ENCODE data around the gene GALNTL6. TPM values are rescaled to one million over a fixed set of nuclear protein-coding genes. Genes with fewer than 3 reads are reported as not detected.

GALNTL6 gene
- total RNA-seq, 4 donors from 2014 or later: 0.26 to 4.0 (median 1.5) TPM; not detected in 1

DNA sequence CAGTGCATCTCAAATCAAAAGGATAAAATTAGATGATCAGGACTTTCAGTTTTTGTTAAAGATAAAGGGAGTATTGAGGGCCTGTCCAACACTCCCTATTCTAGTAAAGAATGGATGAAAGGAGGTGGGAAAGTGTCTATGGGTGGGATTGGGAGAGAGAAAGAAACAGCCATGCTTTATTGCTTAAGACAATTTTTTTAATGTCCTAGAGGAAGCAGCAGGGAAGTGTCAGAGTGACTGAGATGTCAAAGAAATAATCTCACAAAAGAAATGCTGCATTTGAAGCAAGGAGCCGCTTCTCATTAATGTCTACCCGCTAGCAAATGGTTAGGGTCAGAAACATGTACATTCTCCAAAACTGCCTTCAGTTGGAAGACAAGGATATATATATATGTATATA is 1238.0 kb downstream of the GALNTL6 start:
- DNase-seq (ENCODE audit: low spot score in 2 of 2): no peak
- Histone ChIP-seq H3K4me3 (no peak overlapping the region), H3K36me3 (no peaks in the 10 kb centered on the region), H3K9me3 (no peaks in the 10 kb centered on the region), H3K27ac (no peak overlapping the region), H3K4me1 (no peaks in the 10 kb centered on the region), H3K27me3 (no peaks in the 10 kb centered on the region)
- TF ChIP-seq EP300 (IDR thresholded peaks at IDR 0.05) (no peak), POLR2A (IDR thresholded peaks at IDR 0.05) (no peak), POLR2AphosphoS5 (IDR thresholded peaks at IDR 0.05) (no peak)
- TF ChIP-seq, protein P1, sequence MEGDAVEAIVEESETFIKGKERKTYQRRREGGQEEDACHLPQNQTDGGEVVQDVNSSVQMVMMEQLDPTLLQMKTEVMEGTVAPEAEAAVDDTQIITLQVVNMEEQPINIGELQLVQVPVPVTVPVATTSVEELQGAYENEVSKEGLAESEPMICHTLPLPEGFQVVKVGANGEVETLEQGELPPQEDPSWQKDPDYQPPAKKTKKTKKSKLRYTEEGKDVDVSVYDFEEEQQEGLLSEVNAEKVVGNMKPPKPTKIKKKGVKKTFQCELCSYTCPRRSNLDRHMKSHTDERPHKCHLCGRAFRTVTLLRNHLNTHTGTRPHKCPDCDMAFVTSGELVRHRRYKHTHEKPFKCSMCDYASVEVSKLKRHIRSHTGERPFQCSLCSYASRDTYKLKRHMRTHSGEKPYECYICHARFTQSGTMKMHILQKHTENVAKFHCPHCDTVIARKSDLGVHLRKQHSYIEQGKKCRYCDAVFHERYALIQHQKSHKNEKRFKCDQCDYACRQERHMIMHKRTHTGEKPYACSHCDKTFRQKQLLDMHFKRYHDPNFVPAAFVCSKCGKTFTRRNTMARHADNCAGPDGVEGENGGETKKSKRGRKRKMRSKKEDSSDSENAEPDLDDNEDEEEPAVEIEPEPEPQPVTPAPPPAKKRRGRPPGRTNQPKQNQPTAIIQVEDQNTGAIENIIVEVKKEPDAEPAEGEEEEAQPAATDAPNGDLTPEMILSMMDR (IDR thresholded peaks at IDR 0.05): no peak
- WGBS: 84% methylated on average over 2 of the region's 2 CpGs

- 40% methylated on average over 9 of the region's 9 CpGs for WGBS
- Histone ChIP-seq H3K36me3 (no peaks in the 10 kb centered on the region), H3K27ac (no peak overlapping the region), H3K27me3 (no peaks in the 10 kb centered on the region), H3K9me3 (no peaks in the 10 kb centered on the region), H3K4me3 (no peak overlapping the region), H3K4me1 (no peaks in the 10 kb centered on the region)
- no peak for DNase-seq (ENCODE audit: low spot score in 2 of 2)
- TF ChIP-seq, protein P1 (IDR thresholded peaks at IDR 0.05): no peak
These were observed 1238.5 kb downstream of the GALNTL6 start for GRCh38 chr4:173051716-173052115.

GRCh38 chr4:173052439-173052838 is 1239.2 kb downstream of the GALNTL6 start:
- Histone ChIP-seq H3K4me3 (no peak overlapping the region), H3K27me3 (no peaks in the 10 kb centered on the region), H3K36me3 (no peaks in the 10 kb centered on the region), H3K27ac (no peak overlapping the region), H3K4me1 (no peaks in the 10 kb centered on the region), H3K9me3 (no peaks in the 10 kb centered on the region)
- TF ChIP-seq, protein P1 (IDR thresholded peaks at IDR 0.05): no peak
- TF ChIP-seq EP300 (IDR thresholded peaks at IDR 0.05): no peak
- no peak for TF ChIP-seq POLR2AphosphoS5 (IDR thresholded peaks at IDR 0.05)
- TF ChIP-seq POLR2A (IDR thresholded peaks at IDR 0.05): no peak
- whole genome bisulfite sequencing: 92% methylated on average over 2 of the region's 2 CpGs
- DNase-seq (ENCODE audit: low spot score in 2 of 2): no peak

DNA sequence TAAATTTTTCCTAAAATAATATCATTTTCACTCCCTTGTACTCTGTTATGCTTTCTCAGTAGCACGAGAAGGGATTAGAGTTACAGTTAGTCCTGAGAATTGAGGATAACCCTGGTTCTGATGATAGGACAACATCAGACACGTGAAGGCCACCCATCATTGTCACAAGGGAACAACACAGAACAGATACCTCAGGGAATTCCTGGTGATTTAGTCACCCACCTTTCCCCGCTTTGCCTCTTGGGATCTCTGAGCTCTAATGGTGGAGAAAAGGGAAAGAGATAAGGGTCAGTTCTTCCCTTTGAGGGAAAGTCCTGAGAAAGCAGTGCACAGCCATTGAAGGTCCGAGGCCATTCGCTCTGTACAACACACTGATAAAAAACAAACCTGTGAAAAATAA is 1243.1 kb downstream of the GALNTL6 start:
- H3K27ac ChIP-seq: no peak overlapping the region
- 90% methylated on average over 5 of the region's 5 CpGs for WGBS

DNA sequence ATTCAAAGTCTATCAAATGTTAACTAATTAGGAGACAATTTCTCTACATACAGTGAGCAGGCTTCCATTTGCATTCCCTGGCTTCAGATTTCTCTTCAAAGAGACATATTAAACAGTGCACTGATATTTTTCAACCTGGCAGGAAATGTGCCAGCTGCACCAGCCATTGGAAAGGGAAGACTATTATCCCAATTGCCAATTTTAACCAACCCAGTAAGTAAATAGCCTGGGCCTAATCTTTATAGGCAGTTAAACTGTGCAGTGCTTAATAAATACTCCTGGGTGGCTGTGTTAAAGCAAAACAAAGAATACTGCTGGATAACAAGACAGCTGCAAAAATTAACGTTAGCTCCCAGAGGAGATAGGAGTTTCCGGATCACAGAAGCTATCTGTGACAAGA is 1243.5 kb downstream of the GALNTL6 start:
- Histone ChIP-seq H3K27me3 (no peaks in the 10 kb centered on the region), H3K4me3 (no peak overlapping the region), H3K27ac (no peak overlapping the region), H3K36me3 (no peaks in the 10 kb centered on the region), H3K9me3 (no peaks in the 10 kb centered on the region), H3K4me1 (no peaks in the 10 kb centered on the region)
- 79% methylated on average over 2 of the region's 2 CpGs for WGBS
- no peak for DNase-seq (ENCODE audit: low spot score in 2 of 2)
- TF ChIP-seq POLR2A (IDR thresholded peaks at IDR 0.05) (no peak), EP300 (IDR thresholded peaks at IDR 0.05) (no peak), POLR2AphosphoS5 (IDR thresholded peaks at IDR 0.05) (no peak)
- TF ChIP-seq, protein P1 (IDR thresholded peaks at IDR 0.05): no peak

More for the DNA sequence above, 1243.1 kb downstream of the GALNTL6 start:
- Histone ChIP-seq H3K27me3 (no peaks in the 10 kb centered on the region), H3K4me1 (no peaks in the 10 kb centered on the region), H3K4me3 (no peak overlapping the region), H3K9me3 (no peaks in the 10 kb centered on the region), H3K36me3 (no peaks in the 10 kb centered on the region)
- TF ChIP-seq POLR2A (IDR thresholded peaks at IDR 0.05) (no peak), EP300 (IDR thresholded peaks at IDR 0.05) (no peak), POLR2AphosphoS5 (IDR thresholded peaks at IDR 0.05) (no peak)
- TF ChIP-seq, protein P1 (IDR thresholded peaks at IDR 0.05): no peak
- DNase-seq (ENCODE audit: low spot score in 2 of 2): no peak

Data from suprapubic skin (tissue), 4 donors.